ENCODE data around the gene LY86.

LY86 gene

GRCh38 chr6:6622501-6622900 lies 34.0 kb downstream of the LY86 start:
- no peak for TF ChIP-seq CTCF (conservative IDR thresholded peaks at IDR 0.05; ENCODE audit: low read depth, low read length)
- no peak overlapping the region for H3K4me3 ChIP-seq (ENCODE audit: low read depth, low read length)
- no peak for DNase-seq (ENCODE audit: low read depth)

GRCh38 chr6:6623553-6623952 lies 35.0 kb downstream of the LY86 start:
- H3K4me3 ChIP-seq (ENCODE audit: low read depth, low read length) = no peak overlapping the region
- TF ChIP-seq CTCF (conservative IDR thresholded peaks at IDR 0.05; ENCODE audit: low read depth, low read length) = no peak
- DNase-seq (ENCODE audit: low read depth) = no peak

DNA sequence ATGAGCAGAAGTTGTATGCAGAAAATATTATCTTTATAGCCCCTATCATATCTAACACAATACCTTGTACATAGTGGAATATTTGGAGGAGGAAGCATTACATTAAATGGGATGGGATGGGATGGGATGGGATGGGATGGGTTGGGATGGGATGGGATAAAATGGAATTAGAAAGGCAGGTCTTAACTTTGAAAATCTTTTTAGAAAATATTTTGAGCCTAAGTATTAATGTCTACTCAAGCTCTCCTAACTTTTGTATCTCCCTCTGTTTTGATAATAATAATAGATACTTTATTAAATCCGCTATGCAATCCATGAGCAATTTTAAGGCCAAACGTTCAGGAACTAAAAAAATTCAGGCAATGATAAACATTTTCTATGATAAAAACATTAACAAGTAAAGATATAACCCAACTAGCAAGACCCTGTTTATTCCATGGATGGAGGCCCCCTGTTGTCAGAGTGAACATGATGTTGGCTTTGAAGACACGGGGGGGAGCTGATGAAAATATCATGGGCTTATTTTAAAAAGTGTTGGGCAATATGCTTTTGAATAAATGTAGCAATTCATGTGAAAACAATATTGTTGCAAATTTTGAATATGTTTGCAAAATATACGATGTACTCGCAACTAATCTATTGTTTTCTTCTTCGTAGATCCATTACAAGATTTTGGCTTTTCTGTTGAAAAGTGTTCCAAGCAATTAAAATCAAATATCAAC lies 35.9 kb downstream of the LY86 start:
- no peak for DNase-seq (ENCODE audit: low read depth)
- no peak overlapping the region for H3K4me3 ChIP-seq (ENCODE audit: low read depth, low read length)
- TF ChIP-seq CTCF (conservative IDR thresholded peaks at IDR 0.05; ENCODE audit: low read depth, low read length) = no peak

GRCh38 chr6:6626187-6626586 lies 37.7 kb downstream of the LY86 start:
- no peak overlapping the region for H3K4me3 ChIP-seq (ENCODE audit: low read depth, low read length)
- TF ChIP-seq CTCF (conservative IDR thresholded peaks at IDR 0.05; ENCODE audit: low read depth, low read length) = no peak
- DNase-seq (ENCODE audit: low read depth) = no peak

DNA sequence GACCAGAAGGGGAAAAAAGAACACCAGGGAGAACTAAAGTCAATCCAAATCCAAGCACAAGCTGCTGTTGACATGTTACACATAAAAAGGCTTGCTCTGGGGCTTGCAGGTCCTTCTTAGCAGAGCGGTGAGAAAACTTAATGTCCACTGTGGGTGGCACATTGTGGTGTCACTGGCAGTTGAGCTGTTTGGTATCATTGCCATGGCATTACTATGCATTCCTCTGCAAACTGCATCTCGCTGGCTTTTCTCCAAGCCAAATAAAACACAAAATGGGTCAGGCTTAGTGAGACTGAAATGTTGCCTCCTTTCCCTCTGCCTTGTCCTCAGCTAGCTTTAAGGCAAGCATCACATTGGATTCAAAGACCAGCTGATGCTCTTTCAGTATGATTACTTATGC lies 40.9 kb downstream of the LY86 start:
- TF ChIP-seq CTCF (conservative IDR thresholded peaks at IDR 0.05; ENCODE audit: low read depth, low read length) = no peak
- DNase-seq (ENCODE audit: low read depth) = peak; percentile 8

DNA sequence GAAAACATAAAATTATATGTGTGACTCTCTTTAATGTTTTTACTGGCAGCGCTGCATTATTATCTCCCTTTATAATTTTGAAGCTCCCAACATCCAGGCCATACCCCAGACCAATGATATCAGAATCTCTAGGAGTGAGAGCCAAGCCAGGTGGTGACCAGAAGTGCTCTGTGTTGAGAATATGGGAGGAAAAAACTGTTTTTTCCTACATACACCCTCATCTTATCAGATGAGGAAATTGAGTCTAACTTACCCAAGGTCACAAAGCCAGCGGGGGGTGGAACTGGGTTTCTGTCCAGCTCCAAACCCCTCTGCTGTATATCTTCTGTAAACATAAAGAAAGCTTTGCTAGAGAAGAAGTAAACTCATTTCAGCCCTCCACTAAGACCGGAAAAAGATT lies 42.5 kb downstream of the LY86 start:
- no peak for DNase-seq (ENCODE audit: low read depth)
- no peak overlapping the region for H3K4me3 ChIP-seq (ENCODE audit: low read depth, low read length)
- no peak for TF ChIP-seq CTCF (conservative IDR thresholded peaks at IDR 0.05; ENCODE audit: low read depth, low read length)

More for the DNA sequence above, 40.9 kb downstream of the LY86 start:
- no peak overlapping the region for H3K4me3 ChIP-seq (ENCODE audit: low read depth, low read length)

Measured in choroid plexus epithelial cell (primary cell).